MM.1S (cell line): ENCODE measurements around the gene IRF8.

Source experiments
- EZH2phosphoT487 ChIP-seq: fragments of 300-600 bp; sonication (generic); IDR thresholded peaks from 2 replicates; pipeline ENCODE4 v1.6.1; 2018; ENCODE audit warnings: antibody characterized with exemption, low read length
- TF ChIP-seq, protein P1 (sequence below): fragments of 300-600 bp; sonication (generic); IDR thresholded peaks from 2 replicates; pipeline ENCODE4 v1.5.1; 2016; ENCODE audit warnings: antibody characterized with exemption, low read length, mixed read lengths

DNA sequence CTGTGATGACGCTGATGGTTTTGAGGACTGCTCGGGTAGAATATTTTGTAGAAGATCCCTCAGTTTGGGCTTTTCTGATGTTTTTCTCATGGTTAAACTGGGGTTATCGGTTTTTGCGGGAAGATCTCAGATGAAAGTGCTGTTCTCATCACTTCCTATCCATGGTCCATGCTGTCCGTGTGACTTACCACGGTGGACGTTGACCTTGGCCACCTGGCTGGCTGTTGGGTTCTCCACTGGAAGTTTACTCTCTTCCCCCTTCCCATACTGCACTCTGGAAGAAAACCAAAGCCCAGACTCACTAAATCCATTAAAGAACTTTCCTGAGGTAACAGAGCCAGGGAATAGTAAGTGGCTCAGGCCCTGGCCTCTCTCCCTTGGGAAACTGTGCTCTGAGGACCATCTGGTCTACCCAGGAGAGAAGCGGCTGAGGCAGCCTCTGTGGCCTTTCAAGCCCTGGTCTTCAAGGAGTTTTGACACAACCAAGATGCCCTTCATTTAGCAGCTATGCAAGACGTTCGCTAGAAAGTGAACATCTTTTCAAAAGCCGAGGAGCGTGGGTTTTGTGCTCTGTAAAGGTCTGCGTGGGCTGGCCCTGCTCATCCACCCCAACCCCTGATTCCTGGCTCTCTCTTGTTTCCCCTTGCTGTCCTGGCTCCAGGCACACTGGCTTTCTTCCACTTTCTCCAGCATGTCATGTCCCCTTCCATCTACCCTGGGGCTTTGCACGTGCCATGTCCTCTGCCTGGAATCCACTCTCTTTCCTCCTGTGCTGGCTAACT, 43.1 kb downstream of the IRF8 start:
- TF ChIP-seq, protein P1, sequence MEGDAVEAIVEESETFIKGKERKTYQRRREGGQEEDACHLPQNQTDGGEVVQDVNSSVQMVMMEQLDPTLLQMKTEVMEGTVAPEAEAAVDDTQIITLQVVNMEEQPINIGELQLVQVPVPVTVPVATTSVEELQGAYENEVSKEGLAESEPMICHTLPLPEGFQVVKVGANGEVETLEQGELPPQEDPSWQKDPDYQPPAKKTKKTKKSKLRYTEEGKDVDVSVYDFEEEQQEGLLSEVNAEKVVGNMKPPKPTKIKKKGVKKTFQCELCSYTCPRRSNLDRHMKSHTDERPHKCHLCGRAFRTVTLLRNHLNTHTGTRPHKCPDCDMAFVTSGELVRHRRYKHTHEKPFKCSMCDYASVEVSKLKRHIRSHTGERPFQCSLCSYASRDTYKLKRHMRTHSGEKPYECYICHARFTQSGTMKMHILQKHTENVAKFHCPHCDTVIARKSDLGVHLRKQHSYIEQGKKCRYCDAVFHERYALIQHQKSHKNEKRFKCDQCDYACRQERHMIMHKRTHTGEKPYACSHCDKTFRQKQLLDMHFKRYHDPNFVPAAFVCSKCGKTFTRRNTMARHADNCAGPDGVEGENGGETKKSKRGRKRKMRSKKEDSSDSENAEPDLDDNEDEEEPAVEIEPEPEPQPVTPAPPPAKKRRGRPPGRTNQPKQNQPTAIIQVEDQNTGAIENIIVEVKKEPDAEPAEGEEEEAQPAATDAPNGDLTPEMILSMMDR = no peak
- no peak for TF ChIP-seq EZH2phosphoT487
